ENCODE results near the gene CCIN. TPM values are rescaled to one million over a fixed set of nuclear protein-coding genes. Genes with fewer than 3 reads are reported as not detected.

Gene CCIN
- total RNA-seq, 1 donor from 2014 or later = 1.9 TPM

GRCh38 chr9:36210722-36211121, 41.5 kb downstream of the CCIN start:
- peaks cover 84% of the 10 kb centered on the region for H4K20me1 ChIP-seq (ENCODE audit: insufficient read depth, low read length)
- TF ChIP-seq EZH2 (IDR thresholded peaks at IDR 0.05; ENCODE audit: insufficient read depth, low read length) (no peak), CTCF (IDR thresholded peaks at IDR 0.05; ENCODE audit: insufficient read depth, low read depth, low read length) (no peak)
- peaks cover 67% of the 10 kb centered on the region for H3K4me1 Mint-ChIP-seq (ENCODE audit: low read depth, unreplicated experiment)
- DNase-seq (ENCODE audit: low read depth) (no peak), FAIRE-seq (no peak)
- H3K36me3 ChIP-seq (ENCODE audit: insufficient read depth, low read length) = peaks cover 46% of the 10 kb centered on the region
- peaks cover 73% of the 10 kb centered on the region for H3K79me2 ChIP-seq (ENCODE audit: insufficient read depth, low read length)
- no peak overlapping the region for H3K4me2 ChIP-seq (ENCODE audit: low read length)
- H3K4me1 ChIP-seq (ENCODE audit: insufficient read depth, low read length) = peaks cover 28% of the 10 kb centered on the region
- no peaks in the 10 kb centered on the region for H3K27me3 Mint-ChIP-seq (ENCODE audit: low read depth, unreplicated experiment)
- no peak overlapping the region for H2AFZ ChIP-seq (ENCODE audit: low read depth, low read length)
- H3K9me3 Mint-ChIP-seq (ENCODE audit: unreplicated experiment) = peaks cover 1% of the 10 kb centered on the region
- no peaks in the 10 kb centered on the region for H3K27me3 ChIP-seq (ENCODE audit: insufficient read depth, low read length)
- H3K9ac ChIP-seq (ENCODE audit: low read length) = no peak overlapping the region
- H3K36me3 Mint-ChIP-seq (ENCODE audit: low read depth, unreplicated experiment) = peaks cover 32% of the 10 kb centered on the region
- peak overlapping the region; percentile 57 for H3K4me3 Mint-ChIP-seq (ENCODE audit: unreplicated experiment)
- no peak overlapping the region for H3K27ac ChIP-seq (ENCODE audit: low read depth, low read length)
- H3K4me3 ChIP-seq (ENCODE audit: insufficient read depth, low read depth, low read length) = no peak overlapping the region
- H3K9me3 ChIP-seq (ENCODE audit: insufficient read depth, low read depth, low read length) = no peaks in the 10 kb centered on the region
- peak overlapping the region; percentile 47 for H3K27ac Mint-ChIP-seq (ENCODE audit: unreplicated experiment)

- Mint-ChIP-seq H3K36me3 (ENCODE audit: low read depth, unreplicated experiment) (peaks cover 32% of the 10 kb centered on the region), H3K27me3 (ENCODE audit: low read depth, unreplicated experiment) (no peaks in the 10 kb centered on the region), H3K9me3 (ENCODE audit: unreplicated experiment) (no peaks in the 10 kb centered on the region), H3K4me1 (ENCODE audit: low read depth, unreplicated experiment) (peaks cover 68% of the 10 kb centered on the region), H3K27ac (ENCODE audit: unreplicated experiment) (no peak overlapping the region), H3K4me3 (ENCODE audit: unreplicated experiment) (no peak overlapping the region)
- Histone ChIP-seq H3K27ac (ENCODE audit: low read depth, low read length) (no peak overlapping the region), H3K4me1 (ENCODE audit: insufficient read depth, low read length) (peaks cover 23% of the 10 kb centered on the region), H3K27me3 (ENCODE audit: insufficient read depth, low read length) (no peaks in the 10 kb centered on the region), H3K9me3 (ENCODE audit: insufficient read depth, low read depth, low read length) (no peaks in the 10 kb centered on the region), H4K20me1 (ENCODE audit: insufficient read depth, low read length) (peaks cover 83% of the 10 kb centered on the region), H3K36me3 (ENCODE audit: insufficient read depth, low read length) (peaks cover 45% of the 10 kb centered on the region), H2AFZ (ENCODE audit: low read depth, low read length) (no peak overlapping the region), H3K4me3 (ENCODE audit: insufficient read depth, low read depth, low read length) (no peak overlapping the region), H3K79me2 (ENCODE audit: insufficient read depth, low read length) (peaks cover 74% of the 10 kb centered on the region), H3K4me2 (ENCODE audit: low read length) (no peak overlapping the region), H3K9ac (ENCODE audit: low read length) (no peak overlapping the region)
- no peak for TF ChIP-seq CTCF (IDR thresholded peaks at IDR 0.05; ENCODE audit: insufficient read depth, low read depth, low read length)
- no peak for TF ChIP-seq EZH2 (IDR thresholded peaks at IDR 0.05; ENCODE audit: insufficient read depth, low read length)
- no peak for FAIRE-seq
- DNase-seq (ENCODE audit: low read depth) = no peak
These were observed 42.3 kb downstream of the CCIN start for GRCh38 chr9:36211510-36211909.

- no peaks in the 10 kb centered on the region for H3K27me3 ChIP-seq (ENCODE audit: insufficient read depth, low read length)
- Mint-ChIP-seq H3K9me3 (ENCODE audit: unreplicated experiment) (no peaks in the 10 kb centered on the region), H3K27me3 (ENCODE audit: low read depth, unreplicated experiment) (no peaks in the 10 kb centered on the region), H3K36me3 (ENCODE audit: low read depth, unreplicated experiment) (peaks cover 27% of the 10 kb centered on the region), H3K4me1 (ENCODE audit: low read depth, unreplicated experiment) (peaks cover 49% of the 10 kb centered on the region), H3K27ac (ENCODE audit: unreplicated experiment) (no peak overlapping the region), H3K4me3 (ENCODE audit: unreplicated experiment) (no peak overlapping the region)
- H4K20me1 ChIP-seq (ENCODE audit: insufficient read depth, low read length) = peaks cover 80% of the 10 kb centered on the region
- H3K79me2 ChIP-seq (ENCODE audit: insufficient read depth, low read length) = peaks cover 66% of the 10 kb centered on the region
- TF ChIP-seq EZH2 (IDR thresholded peaks at IDR 0.05; ENCODE audit: insufficient read depth, low read length) = no peak
- TF ChIP-seq CTCF (IDR thresholded peaks at IDR 0.05; ENCODE audit: insufficient read depth, low read depth, low read length) = no peak
- H3K9me3 ChIP-seq (ENCODE audit: insufficient read depth, low read depth, low read length) = no peaks in the 10 kb centered on the region
- no peak overlapping the region for H3K9ac ChIP-seq (ENCODE audit: low read length)
- H3K4me1 ChIP-seq (ENCODE audit: insufficient read depth, low read length) = peaks cover 4% of the 10 kb centered on the region
- no peak overlapping the region for H3K4me2 ChIP-seq (ENCODE audit: low read length)
- no peak overlapping the region for H2AFZ ChIP-seq (ENCODE audit: low read depth, low read length)
- FAIRE-seq = no peak
- DNase-seq (ENCODE audit: low read depth) = no peak
- peaks cover 48% of the 10 kb centered on the region for H3K36me3 ChIP-seq (ENCODE audit: insufficient read depth, low read length)
- no peak overlapping the region for H3K4me3 ChIP-seq (ENCODE audit: insufficient read depth, low read depth, low read length)
- H3K27ac ChIP-seq (ENCODE audit: low read depth, low read length) = no peak overlapping the region
These were observed 44.2 kb downstream of the CCIN start for GRCh38 chr9:36213387-36213786.

All from astrocyte (in vitro differentiated cells and primary cell).